Muscle layer of colon (tissue), 2 donors: Measurements from ENCODE around the gene MGLL.

ENCODE experiments used
- H3K27ac ChIP-seq: one replicate; pipeline ENCODE4 v1.7.0; 2013; ENCODE audit warnings: low read depth, mild to moderate bottlenecking, low read length, moderate library complexity
- H3K27me3 ChIP-seq, 2 donors: one replicate each; pipeline ENCODE4 v1.7.0; 2013; ENCODE audit warnings: low read length in 2 of 2, mild to moderate bottlenecking in 2 of 2; ENCODE audit not compliant: insufficient read depth in 2 of 2, control insufficient read depth in 1 of 2
- H3K36me3 ChIP-seq: one replicate; pipeline ENCODE4 v1.7.0; 2013; ENCODE audit warnings: mild to moderate bottlenecking, low read length; ENCODE audit not compliant: insufficient read depth
- H3K4me1 ChIP-seq: one replicate; pipeline ENCODE4 v1.7.0; 2013; ENCODE audit warnings: mild to moderate bottlenecking, low read length; ENCODE audit not compliant: insufficient read depth
- H3K4me3 ChIP-seq, 2 donors: one replicate each; pipeline ENCODE4 v1.7.0; 2013; ENCODE audit warnings: low read length in 2 of 2, low read depth in 1 of 2, mild to moderate bottlenecking in 1 of 2, moderate library complexity in 1 of 2
- H3K9ac ChIP-seq: one replicate; pipeline ENCODE4 v1.7.0; 2013; ENCODE audit warnings: low read length
- H3K9me3 ChIP-seq: one replicate; pipeline ENCODE4 v1.7.0; 2013; ENCODE audit warnings: mild to moderate bottlenecking, low read length
- donor health status: abdominal sarcoma.
- donor health status: Adenocarcinoma of cecum.

The MGLL gene

GRCh38 chr3:127720985-127721935 lies 101.1 kb downstream of the MGLL start:
- Histone ChIP-seq H3K4me3 (no peak overlapping the region), H3K4me1 (peaks cover 33% of the 10 kb centered on the region), H3K27ac (peak overlapping the region; percentile 22), H3K36me3 (peaks cover 16% of the 10 kb centered on the region), H3K9ac (no peak overlapping the region), H3K27me3 (no peaks in the 10 kb centered on the region), H3K9me3 (no peaks in the 10 kb centered on the region)

- H3K4me3 ChIP-seq: no peak overlapping the region
- no peaks in the 10 kb centered on the region for H3K9me3 ChIP-seq
- no peaks in the 10 kb centered on the region for H3K27me3 ChIP-seq
- peaks cover 33% of the 10 kb centered on the region for H3K4me1 ChIP-seq
- H3K9ac ChIP-seq: no peak overlapping the region
- H3K36me3 ChIP-seq: peaks cover 16% of the 10 kb centered on the region
- H3K27ac ChIP-seq: no peak overlapping the region
Measured at GRCh38 chr3:127720161-127720823, 102.0 kb downstream of the MGLL start.

GRCh38 chr3:127719369-127719768 lies 102.9 kb downstream of the MGLL start:
- Histone ChIP-seq H3K36me3 (peaks cover 22% of the 10 kb centered on the region), H3K27me3 (no peaks in the 10 kb centered on the region), H3K9ac (no peak overlapping the region), H3K9me3 (no peaks in the 10 kb centered on the region), H3K4me3 (no peak overlapping the region), H3K4me1 (peaks cover 33% of the 10 kb centered on the region), H3K27ac (no peak overlapping the region)

- Histone ChIP-seq H3K27me3 (no peaks in the 10 kb centered on the region), H3K4me3 (no peak overlapping the region), H3K9me3 (no peaks in the 10 kb centered on the region), H3K36me3 (peaks cover 22% of the 10 kb centered on the region), H3K27ac (no peak overlapping the region), H3K9ac (no peak overlapping the region), H3K4me1 (peaks cover 32% of the 10 kb centered on the region)
Measured at GRCh38 chr3:127718916-127719290, 103.4 kb downstream of the MGLL start.

- Histone ChIP-seq H3K27me3 (no peaks in the 10 kb centered on the region), H3K27ac (no peak overlapping the region), H3K36me3 (peaks cover 22% of the 10 kb centered on the region), H3K9ac (no peak overlapping the region), H3K4me1 (peaks cover 27% of the 10 kb centered on the region), H3K4me3 (no peak overlapping the region), H3K9me3 (no peaks in the 10 kb centered on the region)
Measured at GRCh38 chr3:127718245-127718915, 103.9 kb downstream of the MGLL start.

- H3K9ac ChIP-seq: no peak overlapping the region
- no peak overlapping the region for H3K4me3 ChIP-seq
- peaks cover 22% of the 10 kb centered on the region for H3K36me3 ChIP-seq
- H3K4me1 ChIP-seq: peaks cover 25% of the 10 kb centered on the region
- H3K27me3 ChIP-seq: no peaks in the 10 kb centered on the region
- no peaks in the 10 kb centered on the region for H3K9me3 ChIP-seq
- H3K27ac ChIP-seq: no peak overlapping the region
Measured at GRCh38 chr3:127717357-127718244, 104.7 kb downstream of the MGLL start.

GRCh38 chr3:127716384-127716783 lies 105.9 kb downstream of the MGLL start:
- Histone ChIP-seq H3K36me3 (peaks cover 22% of the 10 kb centered on the region), H3K4me1 (peaks cover 19% of the 10 kb centered on the region), H3K9me3 (no peaks in the 10 kb centered on the region), H3K27me3 (no peaks in the 10 kb centered on the region), H3K27ac (no peak overlapping the region), H3K4me3 (no peak overlapping the region), H3K9ac (no peak overlapping the region)

GRCh38 chr3:127715532-127715931 lies 106.8 kb downstream of the MGLL start:
- Histone ChIP-seq H3K9ac (no peak overlapping the region), H3K27me3 (no peaks in the 10 kb centered on the region), H3K4me3 (no peak overlapping the region), H3K36me3 (peaks cover 17% of the 10 kb centered on the region), H3K9me3 (no peaks in the 10 kb centered on the region), H3K27ac (no peak overlapping the region), H3K4me1 (peaks cover 26% of the 10 kb centered on the region)

GRCh38 chr3:127714866-127715265 lies 107.4 kb downstream of the MGLL start:
- Histone ChIP-seq H3K4me3 (no peak overlapping the region), H3K27me3 (no peaks in the 10 kb centered on the region), H3K4me1 (peaks cover 32% of the 10 kb centered on the region), H3K9ac (no peak overlapping the region), H3K9me3 (no peaks in the 10 kb centered on the region), H3K36me3 (peaks cover 10% of the 10 kb centered on the region), H3K27ac (no peak overlapping the region)

- H3K27me3 ChIP-seq: no peaks in the 10 kb centered on the region
- peaks cover 11% of the 10 kb centered on the region for H3K36me3 ChIP-seq
- peaks cover 35% of the 10 kb centered on the region for H3K4me1 ChIP-seq
- H3K4me3 ChIP-seq: no peak overlapping the region
- no peak overlapping the region for H3K27ac ChIP-seq
- H3K9me3 ChIP-seq: no peaks in the 10 kb centered on the region
- no peak overlapping the region for H3K9ac ChIP-seq
Measured at GRCh38 chr3:127714125-127714571, 108.2 kb downstream of the MGLL start.
